ENCODE data around the gene CCDC88C. TPM values are rescaled to one million over a fixed set of nuclear protein-coding genes. Genes with fewer than 3 reads are reported as not detected.

Gene CCDC88C
- total RNA-seq, 1 donor from 2014 or later = 44.6 TPM

- no peak overlapping the region for H3K4me3 Mint-ChIP-seq
- peaks cover 45% of the 10 kb centered on the region for H3K4me1 Mint-ChIP-seq
- no peak for TF ChIP-seq CTCF (conservative IDR thresholded peaks at IDR 0.05)
- no peak for DNase-seq (ENCODE audit: low read depth, low spot score)
- H3K9me3 Mint-ChIP-seq = no peaks in the 10 kb centered on the region
- H3K27ac Mint-ChIP-seq (ENCODE audit: unreplicated experiment) = no peak overlapping the region
- no peaks in the 10 kb centered on the region for H3K27me3 Mint-ChIP-seq (ENCODE audit: low read depth)
- no peaks in the 10 kb centered on the region for H3K36me3 Mint-ChIP-seq (ENCODE audit: low read depth)
Measured at GRCh38 chr14:91389150-91389549, 28.5 kb downstream of the CCDC88C start.

- H3K27ac Mint-ChIP-seq (ENCODE audit: unreplicated experiment) = no peak overlapping the region
- H3K36me3 Mint-ChIP-seq (ENCODE audit: low read depth) = no peaks in the 10 kb centered on the region
- H3K9me3 Mint-ChIP-seq = no peaks in the 10 kb centered on the region
- no peak for DNase-seq (ENCODE audit: low read depth, low spot score)
- no peaks in the 10 kb centered on the region for H3K27me3 Mint-ChIP-seq (ENCODE audit: low read depth)
- no peak for TF ChIP-seq CTCF (conservative IDR thresholded peaks at IDR 0.05)
- peaks cover 43% of the 10 kb centered on the region for H3K4me1 Mint-ChIP-seq
- H3K4me3 Mint-ChIP-seq = no peak overlapping the region
Measured at GRCh38 chr14:91388551-91388975, 29.1 kb downstream of the CCDC88C start.

- H3K4me3 Mint-ChIP-seq = no peak overlapping the region
- H3K27ac Mint-ChIP-seq (ENCODE audit: unreplicated experiment) = no peak overlapping the region
- H3K4me1 Mint-ChIP-seq = peaks cover 46% of the 10 kb centered on the region
- DNase-seq (ENCODE audit: low read depth, low spot score) = no peak
- no peak for TF ChIP-seq CTCF (conservative IDR thresholded peaks at IDR 0.05)
- no peaks in the 10 kb centered on the region for H3K9me3 Mint-ChIP-seq
- H3K36me3 Mint-ChIP-seq (ENCODE audit: low read depth) = no peaks in the 10 kb centered on the region
- no peaks in the 10 kb centered on the region for H3K27me3 Mint-ChIP-seq (ENCODE audit: low read depth)
Measured at GRCh38 chr14:91387951-91388381, 29.7 kb downstream of the CCDC88C start.

- no peak for DNase-seq (ENCODE audit: low read depth, low spot score)
- no peak for TF ChIP-seq CTCF (conservative IDR thresholded peaks at IDR 0.05)
Measured at GRCh38 chr14:91387169-91387835, 30.3 kb downstream of the CCDC88C start.

DNA sequence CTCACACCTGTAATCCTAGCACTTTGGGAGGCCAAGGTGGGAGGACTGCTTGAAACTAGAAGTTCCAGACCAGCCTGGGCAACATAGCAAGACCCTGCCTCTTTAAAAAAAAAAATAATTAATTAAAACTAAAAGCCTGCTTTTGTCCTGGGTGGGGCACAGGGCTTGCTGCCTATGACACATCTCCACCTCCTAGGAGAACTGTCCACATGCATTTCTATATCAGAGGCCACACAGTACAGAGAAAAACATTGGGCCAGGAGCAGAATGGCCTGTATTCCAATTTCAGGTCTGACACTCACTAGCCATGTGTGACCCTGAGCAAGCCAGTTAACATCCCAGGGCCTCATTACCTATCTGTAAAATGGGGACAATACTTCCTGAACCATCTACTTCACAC is 31.9 kb downstream of the CCDC88C start:
- Mint-ChIP-seq H3K9me3 (no peaks in the 10 kb centered on the region), H3K4me3 (no peak overlapping the region), H3K4me1 (peaks cover 51% of the 10 kb centered on the region), H3K36me3 (ENCODE audit: low read depth) (no peaks in the 10 kb centered on the region), H3K27me3 (ENCODE audit: low read depth) (no peaks in the 10 kb centered on the region), H3K27ac (ENCODE audit: unreplicated experiment) (no peak overlapping the region)
- no peak for DNase-seq (ENCODE audit: low read depth, low spot score)
- TF ChIP-seq CTCF (conservative IDR thresholded peaks at IDR 0.05) = no peak

More at GRCh38 chr14:91387169-91387835, 30.3 kb downstream of the CCDC88C start:
- H3K27ac Mint-ChIP-seq (ENCODE audit: unreplicated experiment) = peak overlapping the region; percentile 45
- H3K4me3 Mint-ChIP-seq = no peak overlapping the region
- H3K4me1 Mint-ChIP-seq = peaks cover 46% of the 10 kb centered on the region
- no peaks in the 10 kb centered on the region for H3K27me3 Mint-ChIP-seq (ENCODE audit: low read depth)
- H3K9me3 Mint-ChIP-seq = no peaks in the 10 kb centered on the region
- no peaks in the 10 kb centered on the region for H3K36me3 Mint-ChIP-seq (ENCODE audit: low read depth)

Measured in neural crest cell (in vitro differentiated cells).